H1 (cell line): ENCODE measurements around the gene AFF2. TPM values are rescaled to one million over a fixed set of nuclear protein-coding genes. Genes with fewer than 3 reads are reported as not detected.

Experiments used
- CTCF ChIA-PET: fragments of 300-600 bp; sonication (Branson Sonifier 250); formaldehyde crosslinking; loops from one replicate; lab custom pipeline; 2021; ENCODE audit not compliant: partially characterized antibody; lab: Charles Lee
- POLR2A ChIA-PET: fragments of 300-600 bp; sonication (Branson Sonifier 250); formaldehyde crosslinking; loops from one replicate; lab custom pipeline; 2021; ENCODE audit warnings: inconsistent platforms; ENCODE audit not compliant: partially characterized antibody; lab: Charles Lee
- DNase-seq, 2 experiments: peaks; one replicate each; pipeline versions ENCODE4 v3.0.0 to v3.0.0-alpha.2; 2010 to 2022; ENCODE audit warnings: low spot score in 2 of 2, low read depth in 1 of 2, mixed read lengths in 1 of 2
- FAIRE-seq: peaks from 2 replicates; lab custom pipeline; 2011; peaks lifted over from hg19 to GRCh38; lab: Jason Lieb, UNC
- H2AFZ ChIP-seq: 2 replicates; pipeline ENCODE4 v1.8.1; 2012; ENCODE audit warnings: low read length, inconsistent platforms
- H2AK5ac ChIP-seq: 2 replicates; pipeline ENCODE4 v1.6.1; 2013; ENCODE audit warnings: low read depth, low read length
- H2BK120ac ChIP-seq: replicated peaks from 2 replicates; pipeline ENCODE3; 2013; ENCODE audit warnings: low read depth, low read length, inconsistent platforms
- H2BK12ac ChIP-seq: 2 replicates; pipeline ENCODE4 v1.6.1; 2013; ENCODE audit warnings: low read depth, low read length
- H2BK15ac ChIP-seq: 2 replicates; pipeline ENCODE4 v1.6.1; 2013; ENCODE audit warnings: low read length
- H2BK20ac ChIP-seq: 2 replicates; pipeline ENCODE4 v1.6.1; 2013; ENCODE audit warnings: low read length
- H2BK5ac ChIP-seq: 2 replicates; pipeline ENCODE4 v1.6.1; 2013; ENCODE audit warnings: low read depth, low read length
- H3K14ac ChIP-seq: 2 replicates; pipeline ENCODE4 v1.6.1; 2013; ENCODE audit warnings: inconsistent platforms; ENCODE audit not compliant: insufficient read length
- H3K18ac ChIP-seq: 2 replicates; pipeline ENCODE4 v1.6.1; 2013; ENCODE audit warnings: low read length; ENCODE audit errors: extremely low read depth
- H3K23ac ChIP-seq: 2 replicates; pipeline ENCODE4 v1.6.1; 2013; ENCODE audit warnings: inconsistent platforms; ENCODE audit not compliant: insufficient read length
- H3K23me2 ChIP-seq: 2 replicates; pipeline ENCODE4 v1.6.1; 2013; ENCODE audit warnings: low read depth, low read length
- H3K27ac ChIP-seq: 2 replicates; pipeline ENCODE4 v1.6.1; 2011; ENCODE audit warnings: low read depth, low read length, inconsistent platforms
- H3K27me3 ChIP-seq, 4 experiments: replicated peaks in 1 of 4; 1 replicate in 1 of 4; 2 replicates in 3 of 4; pipeline versions ENCODE4 v1.6.1 to v1.8.1; 2011 to 2013; ENCODE audit warnings: low read length in 3 of 4, mild to moderate bottlenecking in 3 of 4, inconsistent platforms in 2 of 4, mixed read lengths in 2 of 4, moderate library complexity in 1 of 4; ENCODE audit not compliant: control insufficient read depth in 3 of 4, insufficient read depth in 3 of 4; ENCODE audit errors: extremely low read depth in 1 of 4
- H3K36me3 ChIP-seq, 4 experiments: 2 replicates each; pipeline versions ENCODE4 v1.6.1 to v1.8.1; 2011 to 2013; ENCODE audit warnings: mild to moderate bottlenecking in 4 of 4, low read length in 3 of 4, moderate library complexity in 2 of 4, control low read depth in 1 of 4, inconsistent platforms in 1 of 4; ENCODE audit not compliant: insufficient read depth in 4 of 4, control insufficient read depth in 2 of 4
- H3K4ac ChIP-seq: replicated peaks from 2 replicates; pipeline ENCODE3; 2013; ENCODE audit warnings: low read length, low read depth, mixed read lengths, inconsistent platforms; ENCODE audit not compliant: insufficient read length
- H3K4me1 ChIP-seq, 4 experiments: replicated peaks in 1 of 4; 1 replicate in 1 of 4; 2 replicates in 3 of 4; pipeline versions ENCODE4 v1.6.1 to v1.8.1; 2011 to 2013; ENCODE audit warnings: low read length in 3 of 4, inconsistent platforms in 2 of 4, mixed read lengths in 1 of 4; ENCODE audit not compliant: insufficient read depth in 4 of 4, control insufficient read depth in 3 of 4
- H3K4me2 ChIP-seq, 2 experiments: 2 replicates each; pipeline versions ENCODE4 v1.6.1 to v1.8.1; 2011 to 2013; ENCODE audit warnings: low read depth in 2 of 2, low read length in 2 of 2, control low read depth in 1 of 2, inconsistent platforms in 1 of 2, mild to moderate bottlenecking in 1 of 2; ENCODE audit not compliant: insufficient read depth in 1 of 2
- H3K4me3 ChIP-seq, 4 experiments: fragments of 200-600, 300-600 bp in 1 of 4; sonication (generic), shearing (Covaris generic), sonication (Bioruptor Twin) in 1 of 4; 2 replicates each; pipeline versions ENCODE4 v1.5.1 to v1.8.1; 2011 to 2016; ENCODE audit warnings: low read length in 4 of 4, low read depth in 3 of 4, control low read depth in 2 of 4, inconsistent platforms in 2 of 4, mild to moderate bottlenecking in 2 of 4, mixed read lengths in 1 of 4, moderate library complexity in 1 of 4; ENCODE audit not compliant: insufficient read depth in 2 of 4; ENCODE audit errors: extremely low read depth in 1 of 4
- H3K56ac ChIP-seq: replicated peaks from 2 replicates; pipeline ENCODE3; 2013; ENCODE audit warnings: low read depth, mild to moderate bottlenecking, mixed read lengths, low read length, inconsistent platforms; ENCODE audit not compliant: insufficient read length
- H3K79me1 ChIP-seq: 2 replicates; pipeline ENCODE4 v1.6.1; 2013; ENCODE audit warnings: low read depth, low read length, control low read depth
- H3K79me2 ChIP-seq, 2 experiments: 2 replicates each; pipeline versions ENCODE4 v1.6.1 to v1.8.1; 2012 to 2013; ENCODE audit warnings: low read length in 2 of 2, mild to moderate bottlenecking in 2 of 2, inconsistent platforms in 1 of 2; ENCODE audit not compliant: insufficient read depth in 2 of 2, control insufficient read depth in 1 of 2
- H3K9ac ChIP-seq, 4 experiments: replicated peaks in 1 of 4; 1 replicate in 1 of 4; 2 replicates in 3 of 4; pipeline versions ENCODE4 v1.6.1 to v1.8.1; 2011 to 2013; ENCODE audit warnings: low read depth in 3 of 4, low read length in 3 of 4, control low read depth in 2 of 4, mild to moderate bottlenecking in 2 of 4, moderate library complexity in 2 of 4, inconsistent platforms in 1 of 4; ENCODE audit errors: extremely low read depth in 1 of 4
- H3K9me3 ChIP-seq, 2 experiments: 2 replicates each; pipeline versions ENCODE4 v1.6.1 to v1.8.1; 2012 to 2013; ENCODE audit warnings: mild to moderate bottlenecking in 2 of 2, moderate library complexity in 2 of 2, control low read depth in 1 of 2, inconsistent platforms in 1 of 2, low read depth in 1 of 2, low read length in 1 of 2, mixed read lengths in 1 of 2; ENCODE audit not compliant: insufficient read depth in 2 of 2
- H4K20me1 ChIP-seq, 2 experiments: replicated peaks in 1 of 2; 2 replicates each; pipeline versions ENCODE3 to v1.8.1; 2011 to 2013; ENCODE audit warnings: inconsistent platforms in 2 of 2, low read length in 2 of 2, mild to moderate bottlenecking in 1 of 2; ENCODE audit not compliant: insufficient read depth in 2 of 2, control insufficient read depth in 1 of 2
- H4K5ac ChIP-seq: 2 replicates; pipeline ENCODE4 v1.6.1; 2013; ENCODE audit warnings: low read length, low read depth, mixed read lengths, inconsistent platforms; ENCODE audit not compliant: insufficient read length
- H4K8ac ChIP-seq: 2 replicates; pipeline ENCODE4 v1.8.0; 2013; ENCODE audit warnings: mild to moderate bottlenecking, moderate library complexity, low read length, inconsistent platforms; ENCODE audit not compliant: insufficient read depth; ENCODE audit errors: extremely low read depth
- H4K91ac ChIP-seq: replicated peaks from 2 replicates; pipeline ENCODE3; 2013; ENCODE audit warnings: low read length, mixed read lengths, inconsistent platforms; ENCODE audit not compliant: insufficient read length
- CTBP2 ChIP-seq: IDR thresholded peaks from 2 replicates; pipeline ENCODE4 v1.7.0; 2011; ENCODE audit warnings: borderline replicate concordance, mild to moderate bottlenecking, moderate library complexity, mixed read lengths, low read length; ENCODE audit not compliant: insufficient read depth, insufficient read length
- RBBP5 ChIP-seq: IDR thresholded peaks from 2 replicates; pipeline ENCODE4 v1.7.1; 2012; ENCODE audit warnings: low read depth, mild to moderate bottlenecking, inconsistent platforms, low read length, moderate library complexity, borderline replicate concordance
- WGBS, 2 experiments: shearing (Covaris generic) in 1 of 2; methylation state at CpG; one replicate each; pipeline versions ENCODE4 v1.1.6 to v1.1.7; 2013 to 2015; ENCODE audit warnings: low lambda C conversion rate in 2 of 2, mixed read lengths in 2 of 2, inconsistent platforms in 1 of 2, low coverage in 1 of 2, missing lambda C conversion rate in 1 of 2; ENCODE audit not compliant: insufficient replicate concordance in 2 of 2, insufficient coverage in 1 of 2, insufficient read length in 1 of 2; ENCODE audit errors: extremely low coverage in 1 of 2, missing lambda C conversion rate in 1 of 2; 5-methylcytosine and 5-hydroxymethylcytosine counted together
- polyA plus RNA-seq, 7 experiments: library from polyadenylated mRNA; depleted of rRNA in 3 of 7; stranded (reverse) in 5 of 7; unstranded in 2 of 7; fragments of >200 nt in 5 of 7; fragments of 200-250 nt in 2 of 7; gene quantifications; 1 replicate in 5 of 7; 2 replicates in 1 of 7; 4 replicates in 1 of 7; pipeline versions ENCODE4 v1.2.1 to v1.2.3, GENCODE V29; 2011 to 2013; ENCODE audit warnings: missing spikeins in 2 of 7, mixed read lengths in 2 of 7
- total RNA-seq: library from RNA; stranded (reverse); fragmentation: NEBNext Ultra II Directional; extraction: Animal tissue kit (Norgen Biotek cat#: 25700); gene quantifications from 2 replicates; pipeline ENCODE4 v1.2.1, GENCODE V29; 2021

Gene AFF2
- total and polyA plus RNA-seq, 2 of the 8 experiments (the other 6 are each of a cell fraction or from before 2014, with no cell fraction given) = 2.0 to 7.3 TPM

GRCh38 chrX:149002320-149002719, 501.9 kb downstream of the AFF2 start:
- no peak overlapping the region for H2BK120ac ChIP-seq
- no peak overlapping the region for H3K4ac ChIP-seq
- no peaks in the 10 kb centered on the region for H3K79me1 ChIP-seq
- no peak overlapping the region for H2BK5ac ChIP-seq
- H3K36me3 ChIP-seq = no peaks in the 10 kb centered on the region
- no peak overlapping the region for H2AK5ac ChIP-seq
- no peaks in the 10 kb centered on the region for H3K79me2 ChIP-seq
- H3K56ac ChIP-seq = no peak overlapping the region
- no peak overlapping the region for H3K4me2 ChIP-seq
- H3K4me1 ChIP-seq = no peaks in the 10 kb centered on the region
- DNase-seq = no peak
- H3K27ac ChIP-seq = no peak overlapping the region
- H3K23ac ChIP-seq = no peak overlapping the region
- POLR2A ChIA-PET = interaction anchor here (0.6 kb wide), 1 partner anchor 254 kb away, joined by 3 read pairs; no protein-coding TSS in a partner anchor
- H2BK15ac ChIP-seq = no peak overlapping the region
- H3K14ac ChIP-seq = no peak overlapping the region
- no peaks in the 10 kb centered on the region for H3K23me2 ChIP-seq
- no peak overlapping the region for H2AFZ ChIP-seq
- no peak overlapping the region for H3K18ac ChIP-seq
- H3K9ac ChIP-seq = no peak overlapping the region
- H4K5ac ChIP-seq = no peak overlapping the region
- no peak overlapping the region for H2BK12ac ChIP-seq
- no peak overlapping the region for H3K4me3 ChIP-seq
- H4K8ac ChIP-seq = no peak overlapping the region
- peak; percentile 24 for FAIRE-seq
- H4K91ac ChIP-seq = no peak overlapping the region
- no peaks in the 10 kb centered on the region for H4K20me1 ChIP-seq
- 90% methylated on average over 3 of the region's 3 CpGs; no CpG with 5 or more reads in 1 of the 2 experiments for WGBS, 2 experiments
- H3K27me3 ChIP-seq = no peaks in the 10 kb centered on the region
- CTCF ChIA-PET = no interaction called here
- H3K9me3 ChIP-seq = no peaks in the 10 kb centered on the region
- H2BK20ac ChIP-seq = no peak overlapping the region
- TF ChIP-seq RBBP5 (no peak), CTBP2 (no peak)
